Measurements from ENCODE around the gene U2AF1L4.

- TF ChIP-seq CTCF (IDR thresholded peaks at IDR 0.05; ENCODE audit: low read depth, low read length): no peak
- TF ChIP-seq EZH2phosphoT487 (IDR thresholded peaks at IDR 0.05; ENCODE audit: low read depth): no peak
Observed at GRCh38 chr19:35750167-35750566, 4.9 kb upstream of the U2AF1L4 start.

Measured in OCI-LY3 (cell line).